ENCODE data around the gene MKRN2OS.

Gene MKRN2OS

GRCh38 chr3:12541625-12542024 lies 3.7 kb downstream of the MKRN2OS start:
- peak; percentile 40 for DNase-seq (ENCODE audit: low read depth)
- peak; percentile 36 for TF ChIP-seq CTCF (IDR thresholded peaks at IDR 0.05; ENCODE audit: insufficient read depth, low read depth, low read length, missing control alignments)
- H3K4me3 ChIP-seq (ENCODE audit: low read length) = no peak overlapping the region

- no peak for TF ChIP-seq CTCF (IDR thresholded peaks at IDR 0.05; ENCODE audit: insufficient read depth, low read depth, low read length, missing control alignments)
- no peak for DNase-seq (ENCODE audit: low read depth)
- no peak overlapping the region for H3K4me3 ChIP-seq (ENCODE audit: low read length)
These were observed 8.9 kb downstream of the MKRN2OS start for GRCh38 chr3:12536423-12536822.

- TF ChIP-seq CTCF (IDR thresholded peaks at IDR 0.05; ENCODE audit: insufficient read depth, low read depth, low read length, missing control alignments) = no peak
- H3K4me3 ChIP-seq (ENCODE audit: low read length) = no peak overlapping the region
- no peak for DNase-seq (ENCODE audit: low read depth)
These were observed 13.1 kb downstream of the MKRN2OS start for GRCh38 chr3:12532182-12532581.

GRCh38 chr3:12527757-12528143 lies 17.5 kb downstream of the MKRN2OS start:
- DNase-seq (ENCODE audit: low read depth) = no peak
- no peak overlapping the region for H3K4me3 ChIP-seq (ENCODE audit: low read length)
- TF ChIP-seq CTCF (IDR thresholded peaks at IDR 0.05; ENCODE audit: insufficient read depth, low read depth, low read length, missing control alignments) = no peak

GRCh38 chr3:12522721-12523120 lies 22.6 kb downstream of the MKRN2OS start:
- no peak for DNase-seq (ENCODE audit: low read depth)
- no peak for TF ChIP-seq CTCF (IDR thresholded peaks at IDR 0.05; ENCODE audit: insufficient read depth, low read depth, low read length, missing control alignments)
- no peak overlapping the region for H3K4me3 ChIP-seq (ENCODE audit: low read length)

- DNase-seq (ENCODE audit: low read depth) = no peak
- no peak for TF ChIP-seq CTCF (IDR thresholded peaks at IDR 0.05; ENCODE audit: insufficient read depth, low read depth, low read length, missing control alignments)
- no peak overlapping the region for H3K4me3 ChIP-seq (ENCODE audit: low read length)
These were observed 24.3 kb downstream of the MKRN2OS start for GRCh38 chr3:12521010-12521409.

GRCh38 chr3:12518261-12519028 lies 26.9 kb downstream of the MKRN2OS start:
- DNase-seq (ENCODE audit: low read depth) = no peak
- TF ChIP-seq CTCF (IDR thresholded peaks at IDR 0.05; ENCODE audit: insufficient read depth, low read depth, low read length, missing control alignments) = no peak

More at GRCh38 chr3:12518261-12519028, 26.9 kb downstream of the MKRN2OS start:
- H3K4me3 ChIP-seq (ENCODE audit: low read length) = no peak overlapping the region
